Erythroblast (primary cell): ENCODE measurements around the gene PDE9A.

Experiments
- GATA1 ChIP-seq: IDR thresholded peaks from 2 replicates; pipeline ENCODE4 v1.6.1; 2011; ENCODE audit warnings: low read depth, mild to moderate bottlenecking, control low read depth, low read length, moderate library complexity
- POLR2A ChIP-seq: IDR thresholded peaks from 2 replicates; pipeline ENCODE4 v1.6.1; 2011; ENCODE audit warnings: mild to moderate bottlenecking, low read length

DNA sequence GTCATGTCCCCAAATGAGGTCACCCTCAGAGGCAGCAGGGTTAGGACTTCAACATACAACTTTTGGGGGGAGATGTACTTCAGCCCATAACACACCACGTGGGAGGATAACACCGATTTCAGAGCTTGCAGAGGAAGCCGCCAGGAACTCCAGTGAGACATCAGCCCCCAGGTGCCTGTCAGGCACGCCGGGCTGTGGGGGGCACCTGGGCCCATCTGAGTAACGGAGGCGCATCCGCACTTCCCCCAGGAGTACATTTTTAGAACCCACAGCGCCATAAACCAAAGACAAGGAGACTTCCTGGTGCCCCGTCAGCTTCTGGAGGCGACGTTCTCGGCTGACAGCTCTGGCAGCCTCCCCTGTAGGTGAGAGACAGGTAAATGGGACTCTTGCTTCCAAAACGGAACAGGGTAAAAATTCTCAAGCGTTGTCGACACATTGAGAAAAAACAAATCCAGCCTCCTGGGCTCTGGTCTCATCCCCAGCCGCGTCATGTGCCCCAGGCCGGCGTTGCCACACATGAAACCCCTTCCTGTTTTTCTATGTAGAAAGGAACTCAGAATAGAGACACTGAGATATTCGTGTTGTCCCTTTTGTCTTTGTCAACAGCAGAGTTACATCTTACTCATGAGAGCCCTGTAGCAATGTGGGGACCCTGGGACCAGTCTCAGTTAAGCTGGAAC is 93.3 kb downstream of the PDE9A start:
- TF ChIP-seq POLR2A: no peak
- no peak for TF ChIP-seq GATA1
